BJ (cell line): ENCODE data around the gene DNAI4. TPM values are rescaled to one million over a fixed set of nuclear protein-coding genes. Genes with fewer than 3 reads are reported as not detected.
A peak's percentile ranks its signal among the peaks of the same experiment; 100 is the strongest.

Experiments
- CTCF ChIA-PET: fragments of 350-600 bp; formaldehyde crosslinking; extraction: SDS; loops from one replicate; lab custom pipeline; 2021; ENCODE audit warnings: antibody characterized with exemption, inconsistent platforms; lab: Yijun Ruan, JAX
- POLR2A ChIA-PET: fragments of 300-600 bp; sonication (Branson Sonifier 250); formaldehyde crosslinking; extraction: SDS; loops from one replicate; lab custom pipeline; 2021; ENCODE audit warnings: antibody characterized with exemption; lab: Charles Lee
- DNase-seq: peaks from one replicate; pipeline ENCODE4 v3.0.0-alpha.2; 2011; ENCODE audit warnings: low read depth
- H3K27me3 ChIP-seq: 2 replicates; pipeline ENCODE4 v1.6.0; 2011; ENCODE audit warnings: low read length; ENCODE audit not compliant: control insufficient read depth, insufficient read depth
- H3K36me3 ChIP-seq: 2 replicates; pipeline ENCODE4 v1.5.1; 2011; ENCODE audit warnings: low read length; ENCODE audit not compliant: control insufficient read depth, insufficient read depth
- H3K4me3 ChIP-seq: 2 replicates; pipeline ENCODE4 v1.5.1; 2011; ENCODE audit warnings: low read depth, mild to moderate bottlenecking, control low read depth, low read length
- CTCF ChIP-seq: IDR thresholded peaks from 2 replicates; pipeline ENCODE4 v1.5.1; 2011; ENCODE audit warnings: low read depth, mild to moderate bottlenecking, control low read depth, inconsistent platforms, low read length, moderate library complexity; ENCODE audit not compliant: insufficient read depth
- polyA plus RNA-seq: library from polyadenylated mRNA; depleted of rRNA; stranded (reverse); fragments of >200 nt; gene quantifications from 2 replicates; pipeline ENCODE4 v1.2.3, GENCODE V29; 2011

The DNAI4 gene
- polyA plus RNA-seq, 1 experiment: 1.3 TPM

- DNase-seq: no peak
- no peak for TF ChIP-seq CTCF
- ChIA-PET CTCF (no interaction called here), POLR2A (interaction anchor here (0.6 kb wide), 1 partner anchor 751 kb away, joined by 3 read pairs; no protein-coding TSS in a partner anchor)
- Histone ChIP-seq H3K36me3 (no peaks in the 10 kb centered on the region), H3K27me3 (no peaks in the 10 kb centered on the region), H3K4me3 (no peak overlapping the region)
Measured at GRCh38 chr1:66932291-66932690, 7.6 kb upstream of the DNAI4 start.

DNA sequence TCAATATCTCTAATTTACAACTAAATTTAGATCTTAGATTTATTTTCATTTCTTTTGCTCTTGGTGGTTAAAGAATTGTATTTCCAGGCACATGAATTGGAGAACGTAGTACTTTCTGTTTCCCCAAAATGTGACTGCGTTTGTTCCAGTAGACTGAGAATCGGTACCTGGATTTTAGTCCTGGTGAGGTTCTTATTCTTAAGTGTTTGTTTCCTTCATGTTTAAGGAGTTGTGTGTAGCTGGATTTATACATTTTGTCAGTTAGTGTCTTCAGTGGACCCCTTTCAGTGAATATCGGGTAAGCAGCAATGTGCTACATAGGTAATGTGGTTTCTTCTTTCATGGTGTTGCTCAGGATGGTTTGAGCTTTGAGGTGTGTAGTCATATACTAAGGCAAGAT is 6.9 kb upstream of the DNAI4 start:
- Histone ChIP-seq H3K4me3 (peak overlapping the region; percentile 84), H3K27me3 (no peaks in the 10 kb centered on the region), H3K36me3 (no peaks in the 10 kb centered on the region)
- no peak for TF ChIP-seq CTCF
- CTCF ChIA-PET: no interaction called here
- no peak for DNase-seq
- POLR2A ChIA-PET: no interaction called here

DNA sequence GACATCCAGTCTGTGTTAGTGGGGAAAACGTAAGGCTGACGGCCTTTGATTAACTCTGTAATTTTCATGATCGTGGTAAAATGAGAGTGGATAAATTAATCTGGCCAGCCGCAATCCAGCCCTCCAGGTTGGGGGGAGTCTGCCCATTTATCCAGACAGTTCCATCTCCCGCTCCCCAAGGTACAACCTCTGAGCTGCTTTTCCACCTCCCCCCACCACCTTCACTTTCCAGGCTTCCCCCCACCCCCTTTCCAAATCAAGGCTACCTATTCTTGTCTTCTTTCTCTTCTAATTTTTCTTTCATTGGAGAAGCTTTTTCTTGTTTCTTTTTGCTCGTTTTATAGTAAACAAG is 6.1 kb upstream of the DNAI4 start:
- ChIA-PET CTCF (interaction anchor here (0.6 kb wide), 1 partner anchor 211 kb away, joined by 3 read pairs; no protein-coding TSS in a partner anchor), POLR2A (no interaction called here)
- TF ChIP-seq CTCF: no peak

GRCh38 chr1:66929999-66930822 is 5.6 kb upstream of the DNAI4 start:
- no peaks in the 10 kb centered on the region for H3K27me3 ChIP-seq
- peak; percentile 60 for DNase-seq
- POLR2A ChIA-PET: no interaction called here
- CTCF ChIA-PET: interaction anchor here (0.6 kb wide), 1 partner anchor 211 kb away, joined by 3 read pairs; no protein-coding TSS in a partner anchor
- TF ChIP-seq CTCF: no peak
- peak overlapping the region; percentile 84 for H3K4me3 ChIP-seq
- H3K36me3 ChIP-seq: no peaks in the 10 kb centered on the region

More for the DNA sequence above, 6.1 kb upstream of the DNAI4 start:
- Histone ChIP-seq H3K27me3 (no peaks in the 10 kb centered on the region), H3K36me3 (no peaks in the 10 kb centered on the region), H3K4me3 (peak overlapping the region; percentile 84)
- DNase-seq: no peak

DNA sequence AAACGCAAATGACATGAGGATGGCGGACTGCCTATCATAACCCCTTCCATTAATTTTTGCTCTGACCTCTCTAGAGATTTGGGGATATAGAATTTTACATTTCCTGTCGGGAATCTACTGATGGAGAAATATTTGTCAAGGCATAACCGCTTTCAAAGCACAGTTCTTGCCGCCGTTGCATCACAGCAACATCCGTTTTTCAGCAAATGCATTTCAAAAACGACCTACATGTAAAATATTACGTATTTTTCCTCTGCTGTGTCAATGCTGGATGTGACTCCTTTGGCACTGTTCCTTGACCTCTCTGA is 5.0 kb upstream of the DNAI4 start:
- no peaks in the 10 kb centered on the region for H3K36me3 ChIP-seq
- ChIA-PET CTCF (no interaction called here), POLR2A (no interaction called here)
- H3K27me3 ChIP-seq: no peaks in the 10 kb centered on the region
- no peak for TF ChIP-seq CTCF
- DNase-seq: no peak
- peak overlapping the region; percentile 84 for H3K4me3 ChIP-seq
